GM18520 (cell line): ENCODE measurements around the gene HID1.

ENCODE experiments used
- ATAC-seq: cut with Tn5 transposase; IDR thresholded peaks from one replicate; pipeline ENCODE4 v1.9.1; 2021; ENCODE audit not compliant: unreplicated experiment

Gene HID1

GRCh38 chr17:74949455-74950115 lies 23.0 kb downstream of the HID1 start:
- no peak for ATAC-seq

- ATAC-seq, result no peak
Observed at GRCh38 chr17:74947041-74947754, 25.4 kb downstream of the HID1 start.

- no peak for ATAC-seq
Observed at GRCh38 chr17:74946641-74947040, 25.9 kb downstream of the HID1 start.

- ATAC-seq, result peak; percentile 59
Observed at GRCh38 chr17:74945543-74945942, 27.0 kb downstream of the HID1 start.

GRCh38 chr17:74943808-74944522 lies 28.6 kb downstream of the HID1 start:
- no peak for ATAC-seq

- ATAC-seq, result no peak
Observed at GRCh38 chr17:74941128-74941725, 31.3 kb downstream of the HID1 start.

GRCh38 chr17:74939534-74939933 lies 33.0 kb downstream of the HID1 start:
- ATAC-seq, result no peak

- no peak for ATAC-seq
Observed at GRCh38 chr17:74938194-74938950, 34.2 kb downstream of the HID1 start.

- ATAC-seq, result no peak
Observed at GRCh38 chr17:74937064-74938051, 35.2 kb downstream of the HID1 start.

- ATAC-seq, result no peak
Observed at GRCh38 chr17:74936470-74936799, 36.1 kb downstream of the HID1 start.

- ATAC-seq, result no peak
Observed at GRCh38 chr17:74935585-74936469, 36.7 kb downstream of the HID1 start, which contains the start of gene OTOP3. Gene OTOP3 (plus strand): TSS chr17:74935898. CDS start chr17:74935922, 24 bp downstream.

- no peak for ATAC-seq
Observed at GRCh38 chr17:74935048-74935447, 37.5 kb downstream of the HID1 start.

GRCh38 chr17:74930535-74931036 lies 42.0 kb downstream of the HID1 start:
- ATAC-seq, result no peak

GRCh38 chr17:74928786-74929185 lies 43.8 kb downstream of the HID1 start:
- ATAC-seq, result no peak

GRCh38 chr17:74925242-74925641 lies 47.3 kb downstream of the HID1 start:
- no peak for ATAC-seq

- no peak for ATAC-seq
Observed at GRCh38 chr17:74924250-74924948, 48.2 kb downstream of the HID1 start, which contains the start of gene OTOP2. Gene OTOP2 (plus strand): TSS chr17:74924273. CDS start chr17:74924633, 360 bp downstream.

- no peak for ATAC-seq
Observed at GRCh38 chr17:74923538-74924249, 48.9 kb downstream of the HID1 start.
